Measurements from ENCODE around the gene MYO7B. TPM values are rescaled to one million over a fixed set of nuclear protein-coding genes. Genes with fewer than 3 reads are reported as not detected.
"Not testable (repeated sequence)": the region's sequence is repeated elsewhere in the genome, so short reads cannot be mapped to it uniquely, and the experiment has no call there.

Gene MYO7B
- total and polyA plus RNA-seq, 8 donors = under 0.01 to 155 (median 0.48) TPM; not detected in 2

DNA sequence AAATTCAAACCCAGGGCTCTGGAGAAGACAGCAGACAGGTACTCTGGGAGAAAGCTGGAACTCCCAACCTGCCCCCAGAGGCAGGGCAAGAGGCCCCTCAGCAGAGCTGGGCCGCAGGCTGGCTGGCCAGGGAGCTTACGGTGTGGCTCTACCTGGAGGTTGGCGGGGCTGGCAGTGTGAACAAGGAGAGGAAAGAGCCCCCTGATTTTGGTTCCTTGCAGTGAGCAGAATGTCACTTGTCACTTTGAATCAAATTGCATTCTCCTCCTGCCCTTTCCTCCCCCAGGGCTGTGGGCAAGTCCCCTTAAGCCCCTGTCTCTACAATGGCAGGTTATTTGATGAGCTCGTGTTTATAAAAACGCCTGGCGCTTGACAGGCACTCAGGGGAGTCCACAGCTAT is 32.6 kb downstream of the MYO7B start:
- Histone ChIP-seq H3K36me3 (no peaks in the 10 kb centered on the region), H3K4me3 (no peak overlapping the region), H3K27ac (no peak overlapping the region), H3K9me3 (no peaks in the 10 kb centered on the region), H3K27me3 (peaks cover 0 to 6% (median 0%) of the 10 kb centered on the region in 3 donors), H3K4me1 (no peaks in the 10 kb centered on the region)
- 83 to 95% (median 88%) methylated on average over 6 of the region's 6 CpGs for WGBS, 5 donors
- intact Hi-C loops (cut with DNase I; ENCODE audit: low total_unique reads) = no loop called here
- no peak for TF ChIP-seq EP300 (IDR thresholded peaks at IDR 0.05)
- TF ChIP-seq POLR2AphosphoS5 (IDR thresholded peaks at IDR 0.05) = no peak
- TF ChIP-seq, protein P1, sequence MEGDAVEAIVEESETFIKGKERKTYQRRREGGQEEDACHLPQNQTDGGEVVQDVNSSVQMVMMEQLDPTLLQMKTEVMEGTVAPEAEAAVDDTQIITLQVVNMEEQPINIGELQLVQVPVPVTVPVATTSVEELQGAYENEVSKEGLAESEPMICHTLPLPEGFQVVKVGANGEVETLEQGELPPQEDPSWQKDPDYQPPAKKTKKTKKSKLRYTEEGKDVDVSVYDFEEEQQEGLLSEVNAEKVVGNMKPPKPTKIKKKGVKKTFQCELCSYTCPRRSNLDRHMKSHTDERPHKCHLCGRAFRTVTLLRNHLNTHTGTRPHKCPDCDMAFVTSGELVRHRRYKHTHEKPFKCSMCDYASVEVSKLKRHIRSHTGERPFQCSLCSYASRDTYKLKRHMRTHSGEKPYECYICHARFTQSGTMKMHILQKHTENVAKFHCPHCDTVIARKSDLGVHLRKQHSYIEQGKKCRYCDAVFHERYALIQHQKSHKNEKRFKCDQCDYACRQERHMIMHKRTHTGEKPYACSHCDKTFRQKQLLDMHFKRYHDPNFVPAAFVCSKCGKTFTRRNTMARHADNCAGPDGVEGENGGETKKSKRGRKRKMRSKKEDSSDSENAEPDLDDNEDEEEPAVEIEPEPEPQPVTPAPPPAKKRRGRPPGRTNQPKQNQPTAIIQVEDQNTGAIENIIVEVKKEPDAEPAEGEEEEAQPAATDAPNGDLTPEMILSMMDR (IDR thresholded peaks at IDR 0.05) = no peak
- no peak for TF ChIP-seq POLR2A (IDR thresholded peaks at IDR 0.05)
- DNase-seq = no peak

- no peak for DNase-seq
- 70 to 87% (median 80%) methylated on average over 6 of the region's 6 CpGs for WGBS, 5 donors
- no peak overlapping the region for H3K4me3 ChIP-seq
- H3K27ac ChIP-seq = no peak overlapping the region
- TF ChIP-seq EP300 (IDR thresholded peaks at IDR 0.05) (no peak), POLR2AphosphoS5 (IDR thresholded peaks at IDR 0.05) (no peak), POLR2A (IDR thresholded peaks at IDR 0.05) (no peak)
- TF ChIP-seq, protein P1 (IDR thresholded peaks at IDR 0.05) = no peak
- H3K36me3 ChIP-seq = no peaks in the 10 kb centered on the region
- H3K27me3 ChIP-seq = peaks cover 0 to 6% (median 0%) of the 10 kb centered on the region in 3 donors
- H3K4me1 ChIP-seq = no peaks in the 10 kb centered on the region
- intact Hi-C loops (cut with DNase I; ENCODE audit: low total_unique reads) = no loop called here
- no peaks in the 10 kb centered on the region for H3K9me3 ChIP-seq
Measured at GRCh38 chr2:127569666-127570065, 34.2 kb downstream of the MYO7B start.

DNA sequence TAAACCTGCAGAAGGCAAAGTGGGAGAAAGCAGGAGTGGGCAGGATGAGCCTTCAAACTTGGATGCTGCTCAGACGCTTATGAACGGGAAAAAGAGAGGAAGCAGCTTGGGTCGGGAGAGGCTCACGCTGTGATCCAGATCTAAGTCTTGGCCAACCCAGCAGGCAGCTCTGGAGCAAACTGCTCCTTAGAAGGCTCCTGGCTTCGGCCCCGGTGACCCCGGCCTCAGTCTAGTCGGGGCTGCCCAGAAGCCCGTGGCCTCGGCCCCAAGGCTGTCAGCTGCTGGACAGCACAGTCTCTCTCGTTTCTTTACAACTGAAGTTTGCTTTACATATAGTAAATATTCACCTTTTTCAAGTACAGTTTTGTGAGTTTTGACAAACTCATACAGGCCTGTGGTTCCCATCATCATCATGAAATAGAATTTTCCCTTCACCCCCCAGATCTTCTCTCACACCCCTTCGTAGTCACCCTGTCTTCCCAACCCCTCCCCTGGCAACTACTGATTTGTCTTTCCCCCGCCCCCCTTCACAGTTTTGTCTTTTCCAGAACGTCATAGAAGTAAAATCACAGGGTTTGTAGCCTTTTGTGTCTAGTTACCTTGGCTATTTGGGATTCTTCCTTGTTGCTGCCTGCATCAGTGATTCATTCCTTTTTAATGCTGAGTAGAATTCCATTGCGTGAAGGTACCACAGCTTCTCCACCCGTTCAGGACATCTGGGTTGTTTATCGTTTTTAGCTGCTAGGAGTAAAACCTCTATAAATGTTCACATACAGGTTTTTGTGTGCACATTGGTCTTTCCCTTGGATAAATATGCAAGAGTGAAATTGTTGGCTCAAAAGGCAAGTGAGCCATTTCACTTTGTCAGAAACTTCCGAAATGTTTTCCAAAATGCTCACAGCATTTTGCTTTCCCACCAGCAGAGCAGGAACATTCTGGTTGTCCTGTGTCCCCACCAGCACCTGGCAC is 35.1 kb downstream of the MYO7B start:
- intact Hi-C loops (cut with DNase I; ENCODE audit: low total_unique reads) = no loop called here
- no peak overlapping the region for H3K4me3 ChIP-seq
- peaks cover 0 to 6% (median 0%) of the 10 kb centered on the region in 3 donors for H3K27me3 ChIP-seq
- TF ChIP-seq POLR2A (IDR thresholded peaks at IDR 0.05) (no peak), POLR2AphosphoS5 (IDR thresholded peaks at IDR 0.05) (no peak), EP300 (IDR thresholded peaks at IDR 0.05) (no peak)
- TF ChIP-seq, protein P1 (IDR thresholded peaks at IDR 0.05) = no peak
- no peaks in the 10 kb centered on the region for H3K36me3 ChIP-seq
- H3K9me3 ChIP-seq = no peaks in the 10 kb centered on the region
- peak in 1 of 2 donors; percentile 1 for DNase-seq
- no peaks in the 10 kb centered on the region for H3K4me1 ChIP-seq
- 54 to 67% (median 59%) methylated on average over 17 to 18 of the region's 18 CpGs for WGBS, 5 donors
- no peak overlapping the region for H3K27ac ChIP-seq

- DNase-seq; H3K27ac ChIP-seq; H3K36me3 ChIP-seq; H3K4me1 ChIP-seq; intact Hi-C loops (cut with DNase I; ENCODE audit: low total_unique reads); H3K9me3 ChIP-seq; H3K27me3 ChIP-seq; H3K4me3 ChIP-seq: not testable (repeated sequence)
- WGBS, 5 donors = 74 to 94% (median 91%) methylated on average over 2 of the region's 2 CpGs
Measured at GRCh38 chr2:127572352-127572751, 36.9 kb downstream of the MYO7B start.

DNA sequence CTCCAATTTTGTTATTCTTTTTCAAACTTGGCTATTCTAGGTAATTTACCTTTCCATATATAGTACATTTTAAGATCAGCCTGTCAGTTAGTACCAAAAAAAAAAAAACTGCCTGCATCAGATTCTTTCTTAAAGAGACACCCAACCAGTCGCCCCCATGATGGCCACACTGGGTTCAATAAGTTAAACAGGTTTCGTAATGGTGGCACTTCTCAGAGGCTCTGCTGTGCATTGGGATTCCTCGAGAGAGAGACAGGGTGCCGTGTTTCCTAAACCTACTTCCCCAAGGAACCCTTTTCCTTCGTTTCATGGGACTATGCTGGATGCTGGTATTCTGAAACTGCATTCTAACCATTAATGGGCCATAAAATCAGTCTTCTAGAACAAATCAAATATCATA is 37.4 kb downstream of the MYO7B start:
- TF ChIP-seq EP300 (IDR thresholded peaks at IDR 0.05) (no peak), POLR2A (IDR thresholded peaks at IDR 0.05) (no peak), POLR2AphosphoS5 (IDR thresholded peaks at IDR 0.05) (no peak)
- TF ChIP-seq, protein P1 (IDR thresholded peaks at IDR 0.05) = no peak
- no peak for DNase-seq
- Histone ChIP-seq H3K36me3 (no peaks in the 10 kb centered on the region), H3K9me3 (no peaks in the 10 kb centered on the region), H3K27ac (no peak overlapping the region), H3K4me3 (no peak overlapping the region), H3K4me1 (no peaks in the 10 kb centered on the region), H3K27me3 (peaks cover 0 to 12% (median 0%) of the 10 kb centered on the region in 3 donors)
- intact Hi-C loops (cut with DNase I; ENCODE audit: low total_unique reads) = no loop called here
- 86 to 88% (median 87%) methylated on average over 5 of the region's 5 CpGs for WGBS, 5 donors

Data from stomach (tissue), 9 donors.